ENCODE results near the gene ATP1B3. TPM values are rescaled to one million over a fixed set of nuclear protein-coding genes. Genes with fewer than 3 reads are reported as not detected.

Gene ATP1B3
- total RNA-seq, 2 donors from 2014 or later: 182 to 194 TPM

DNA sequence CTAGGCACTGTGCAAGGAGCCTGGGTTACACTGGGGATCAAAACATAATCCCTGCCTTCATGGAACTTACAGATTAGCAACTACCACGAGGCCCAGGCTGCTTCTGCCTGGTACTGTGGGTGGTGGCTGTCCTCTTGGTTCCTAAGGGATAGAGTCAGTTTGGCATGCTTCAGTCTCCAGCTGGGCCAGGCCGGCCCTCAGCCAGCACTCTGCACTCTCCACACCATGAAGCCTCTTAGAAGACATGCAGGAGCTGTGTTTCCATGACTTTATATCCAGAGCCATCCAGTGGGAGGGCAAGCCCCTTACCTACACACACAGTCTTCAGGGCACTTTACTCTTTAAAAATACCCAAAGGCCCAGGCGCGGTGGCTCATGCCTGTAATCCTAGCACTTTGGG is 54.4 kb downstream of the ATP1B3 start:
- no peak for DNase-seq
- Mint-ChIP-seq H3K4me1 (no peaks in the 10 kb centered on the region), H3K9me3 (no peaks in the 10 kb centered on the region), H3K36me3 (ENCODE audit: low read depth) (peaks cover 12% of the 10 kb centered on the region), H3K27me3 (ENCODE audit: insufficient read depth) (no peaks in the 10 kb centered on the region), H3K4me3 (no peak overlapping the region), H3K27ac (no peak overlapping the region)
- Histone ChIP-seq H3K9me3 (ENCODE audit: control insufficient read depth, low read length) (no peaks in the 10 kb centered on the region), H3K4me1 (ENCODE audit: control insufficient read depth, insufficient read depth, low read length) (no peaks in the 10 kb centered on the region), H3K27me3 (ENCODE audit: control insufficient read depth, insufficient read depth, low read length, poor library complexity, severe bottlenecking) (no peaks in the 10 kb centered on the region), H3K36me3 (ENCODE audit: control insufficient read depth, insufficient read depth, low read length) (peaks cover 15% of the 10 kb centered on the region), H3K27ac (ENCODE audit: low read depth, low read length) (no peak overlapping the region), H3K9ac (ENCODE audit: extremely low read depth, low read length, poor library complexity, severe bottlenecking) (no peak overlapping the region), H3K4me3 (ENCODE audit: low read length) (no peak overlapping the region)
- TF ChIP-seq, protein P1, sequence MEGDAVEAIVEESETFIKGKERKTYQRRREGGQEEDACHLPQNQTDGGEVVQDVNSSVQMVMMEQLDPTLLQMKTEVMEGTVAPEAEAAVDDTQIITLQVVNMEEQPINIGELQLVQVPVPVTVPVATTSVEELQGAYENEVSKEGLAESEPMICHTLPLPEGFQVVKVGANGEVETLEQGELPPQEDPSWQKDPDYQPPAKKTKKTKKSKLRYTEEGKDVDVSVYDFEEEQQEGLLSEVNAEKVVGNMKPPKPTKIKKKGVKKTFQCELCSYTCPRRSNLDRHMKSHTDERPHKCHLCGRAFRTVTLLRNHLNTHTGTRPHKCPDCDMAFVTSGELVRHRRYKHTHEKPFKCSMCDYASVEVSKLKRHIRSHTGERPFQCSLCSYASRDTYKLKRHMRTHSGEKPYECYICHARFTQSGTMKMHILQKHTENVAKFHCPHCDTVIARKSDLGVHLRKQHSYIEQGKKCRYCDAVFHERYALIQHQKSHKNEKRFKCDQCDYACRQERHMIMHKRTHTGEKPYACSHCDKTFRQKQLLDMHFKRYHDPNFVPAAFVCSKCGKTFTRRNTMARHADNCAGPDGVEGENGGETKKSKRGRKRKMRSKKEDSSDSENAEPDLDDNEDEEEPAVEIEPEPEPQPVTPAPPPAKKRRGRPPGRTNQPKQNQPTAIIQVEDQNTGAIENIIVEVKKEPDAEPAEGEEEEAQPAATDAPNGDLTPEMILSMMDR (conservative IDR thresholded peaks at IDR 0.05): no peak
- 83 to 93% methylated on average over 3 to 4 of the region's 4 CpGs for WGBS, 2 experiments (ENCODE audit: insufficient coverage in 1 of 2, insufficient read length in 1 of 2)

DNA sequence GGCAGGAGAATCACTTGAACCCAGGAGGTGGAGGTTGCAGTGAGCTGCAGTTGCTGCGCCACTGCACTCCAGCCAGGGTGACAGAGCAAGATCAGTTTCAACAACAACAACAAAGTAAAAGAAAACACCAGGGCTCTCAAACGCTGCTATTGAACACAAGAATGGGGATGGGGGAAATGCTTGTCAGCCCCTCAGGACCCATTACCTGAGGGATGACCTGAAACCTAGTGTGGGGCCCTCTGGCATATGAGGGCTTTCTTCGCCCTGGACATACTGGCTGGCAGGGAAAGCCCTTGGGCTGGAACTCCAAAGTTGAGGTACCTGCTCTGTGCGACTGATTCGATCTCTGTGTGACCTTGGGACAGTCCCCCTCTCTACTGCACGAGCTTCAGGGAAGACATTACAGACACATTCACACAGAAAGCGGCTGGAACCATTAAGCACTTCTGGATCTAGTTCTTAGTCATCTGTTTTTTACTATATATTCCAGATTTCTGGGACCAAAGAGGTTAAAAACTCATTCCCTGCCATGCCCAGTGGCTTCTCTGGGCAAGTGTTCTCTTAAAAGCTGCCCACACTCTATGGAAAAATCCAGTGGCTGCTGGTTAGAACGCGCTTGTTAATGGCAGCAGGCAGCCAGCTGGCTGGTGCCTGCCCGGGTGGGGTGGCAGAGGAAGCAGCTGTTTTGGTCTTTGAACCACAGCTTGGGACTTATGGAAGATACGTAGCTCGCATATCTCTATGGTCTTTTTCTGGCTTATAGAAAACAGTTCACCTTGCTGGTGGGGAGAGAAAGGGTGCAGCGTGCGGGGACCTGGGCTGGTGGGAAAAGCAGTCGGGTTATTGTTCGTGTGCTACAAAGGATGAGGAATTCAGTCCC is 57.2 kb downstream of the ATP1B3 start:
- Mint-ChIP-seq H3K4me3 (no peak overlapping the region), H3K9me3 (no peaks in the 10 kb centered on the region), H3K27ac (no peak overlapping the region), H3K4me1 (peaks cover 1% of the 10 kb centered on the region), H3K36me3 (ENCODE audit: low read depth) (no peaks in the 10 kb centered on the region), H3K27me3 (ENCODE audit: insufficient read depth) (no peaks in the 10 kb centered on the region)
- peak; percentile 41 for DNase-seq
- Histone ChIP-seq H3K9me3 (ENCODE audit: control insufficient read depth, low read length) (no peaks in the 10 kb centered on the region), H3K4me1 (ENCODE audit: control insufficient read depth, insufficient read depth, low read length) (no peaks in the 10 kb centered on the region), H3K27ac (ENCODE audit: low read depth, low read length) (no peak overlapping the region), H3K27me3 (ENCODE audit: control insufficient read depth, insufficient read depth, low read length, poor library complexity, severe bottlenecking) (no peaks in the 10 kb centered on the region), H3K4me3 (ENCODE audit: low read length) (no peak overlapping the region), H3K36me3 (ENCODE audit: control insufficient read depth, insufficient read depth, low read length) (no peaks in the 10 kb centered on the region), H3K9ac (ENCODE audit: extremely low read depth, low read length, poor library complexity, severe bottlenecking) (no peak overlapping the region)
- 94 to 97% methylated on average over 13 to 16 of the region's 16 CpGs for WGBS, 2 experiments (ENCODE audit: insufficient coverage in 1 of 2, insufficient read length in 1 of 2)
- TF ChIP-seq, protein P1 (conservative IDR thresholded peaks at IDR 0.05): no peak

GRCh38 chr3:141934354-141934753 is 57.9 kb downstream of the ATP1B3 start:
- 93 to 94% methylated on average over 4 of the region's 4 CpGs for WGBS, 2 experiments (ENCODE audit: insufficient coverage in 1 of 2, insufficient read length in 1 of 2)
- no peaks in the 10 kb centered on the region for H3K36me3 Mint-ChIP-seq (ENCODE audit: low read depth)
- Histone ChIP-seq H3K27me3 (ENCODE audit: control insufficient read depth, insufficient read depth, low read length, poor library complexity, severe bottlenecking) (no peaks in the 10 kb centered on the region), H3K27ac (ENCODE audit: low read depth, low read length) (no peak overlapping the region), H3K36me3 (ENCODE audit: control insufficient read depth, insufficient read depth, low read length) (no peaks in the 10 kb centered on the region), H3K4me1 (ENCODE audit: control insufficient read depth, insufficient read depth, low read length) (no peaks in the 10 kb centered on the region), H3K4me3 (ENCODE audit: low read length) (no peak overlapping the region), H3K9me3 (ENCODE audit: control insufficient read depth, low read length) (no peaks in the 10 kb centered on the region), H3K9ac (ENCODE audit: extremely low read depth, low read length, poor library complexity, severe bottlenecking) (no peak overlapping the region)
- TF ChIP-seq, protein P1 (conservative IDR thresholded peaks at IDR 0.05): no peak
- H3K27me3 Mint-ChIP-seq (ENCODE audit: insufficient read depth): no peaks in the 10 kb centered on the region
- DNase-seq: no peak
- H3K9me3 Mint-ChIP-seq: no peaks in the 10 kb centered on the region
- H3K4me3 Mint-ChIP-seq: no peak overlapping the region
- no peak overlapping the region for H3K27ac Mint-ChIP-seq
- peaks cover 1% of the 10 kb centered on the region for H3K4me1 Mint-ChIP-seq

Data from endodermal cell (in vitro differentiated cells).